Left ventricle myocardium inferior (tissue), 1 donor: ENCODE results near the gene SPTBN4. TPM values are rescaled to one million over a fixed set of nuclear protein-coding genes. Genes with fewer than 3 reads are reported as not detected.

ENCODE experiments used
- DNase-seq: peaks from one replicate; pipeline ENCODE4 v3.0.0-alpha.2; 2020
- H3K27ac ChIP-seq: fragments of 200-600 bp; replicated peaks from 2 replicates; pipeline ENCODE4 v1.8.0; 2021
- H3K27me3 ChIP-seq: fragments of 200-600 bp; 2 replicates; pipeline ENCODE4 v1.8.0; 2021; ENCODE audit warnings: low read depth
- H3K36me3 ChIP-seq: fragments of 200-600 bp; 2 replicates; pipeline ENCODE4 v1.8.0; 2021
- H3K4me1 ChIP-seq: fragments of 200-600 bp; 2 replicates; pipeline ENCODE4 v1.8.0; 2021
- H3K4me3 ChIP-seq: fragments of 200-600 bp; 2 replicates; pipeline ENCODE4 v1.8.0; 2021; ENCODE audit warnings: mild to moderate bottlenecking, moderate library complexity
- H3K9me3 ChIP-seq: fragments of 200-600 bp; replicated peaks from 2 replicates; pipeline ENCODE4 v1.8.0; 2021
- intact Hi-C: fragments of 100-400 bp; cut with micrococcal nuclease; formaldehyde crosslinking; loops from one replicate; pipeline ENCODE4 v1.11.0; 2022
- total RNA-seq: library from RNA; stranded (reverse); fragmentation: NEBNext Ultra II Directional; extraction: Animal tissue kit (Norgen Biotek cat#: 25700); gene quantifications from one replicate; pipeline ENCODE4 v1.2.1, GENCODE V29; 2021
- TF ChIP-seq, protein P1 (sequence below): fragments of 200-600 bp; IDR thresholded peaks from 2 replicates; pipeline ENCODE4 v1.8.0; 2021; ENCODE audit warnings: antibody characterized with exemption, mild to moderate bottlenecking, borderline replicate concordance
- donor health status: DM: no; HTN: yes; CAD: no; lungs with severe emphysema.

SPTBN4 gene
- total RNA-seq, 1 donor from 2014 or later = 6.1 TPM

GRCh38 chr19:40464059-40465024 is 2.5 kb upstream of the SPTBN4 start:
- Histone ChIP-seq H3K4me3 (peak overlapping the region; percentile 75), H3K4me1 (peaks cover 46% of the 10 kb centered on the region), H3K27me3 (peaks cover 5% of the 10 kb centered on the region), H3K27ac (peak overlapping the region; percentile 89), H3K9me3 (no peaks in the 10 kb centered on the region), H3K36me3 (no peaks in the 10 kb centered on the region)
- intact Hi-C loops = no loop called here
- peak; percentile 78 for DNase-seq
- TF ChIP-seq, protein P1, sequence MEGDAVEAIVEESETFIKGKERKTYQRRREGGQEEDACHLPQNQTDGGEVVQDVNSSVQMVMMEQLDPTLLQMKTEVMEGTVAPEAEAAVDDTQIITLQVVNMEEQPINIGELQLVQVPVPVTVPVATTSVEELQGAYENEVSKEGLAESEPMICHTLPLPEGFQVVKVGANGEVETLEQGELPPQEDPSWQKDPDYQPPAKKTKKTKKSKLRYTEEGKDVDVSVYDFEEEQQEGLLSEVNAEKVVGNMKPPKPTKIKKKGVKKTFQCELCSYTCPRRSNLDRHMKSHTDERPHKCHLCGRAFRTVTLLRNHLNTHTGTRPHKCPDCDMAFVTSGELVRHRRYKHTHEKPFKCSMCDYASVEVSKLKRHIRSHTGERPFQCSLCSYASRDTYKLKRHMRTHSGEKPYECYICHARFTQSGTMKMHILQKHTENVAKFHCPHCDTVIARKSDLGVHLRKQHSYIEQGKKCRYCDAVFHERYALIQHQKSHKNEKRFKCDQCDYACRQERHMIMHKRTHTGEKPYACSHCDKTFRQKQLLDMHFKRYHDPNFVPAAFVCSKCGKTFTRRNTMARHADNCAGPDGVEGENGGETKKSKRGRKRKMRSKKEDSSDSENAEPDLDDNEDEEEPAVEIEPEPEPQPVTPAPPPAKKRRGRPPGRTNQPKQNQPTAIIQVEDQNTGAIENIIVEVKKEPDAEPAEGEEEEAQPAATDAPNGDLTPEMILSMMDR = peak; percentile 84

- Histone ChIP-seq H3K4me1 (peaks cover 46% of the 10 kb centered on the region), H3K27me3 (peaks cover 5% of the 10 kb centered on the region), H3K27ac (peak overlapping the region; percentile 89), H3K4me3 (peak overlapping the region; percentile 75), H3K9me3 (no peaks in the 10 kb centered on the region), H3K36me3 (no peaks in the 10 kb centered on the region)
- intact Hi-C loops = no loop called here
- no peak for DNase-seq
- TF ChIP-seq, protein P1 = no peak
Measured at GRCh38 chr19:40465025-40465556, 1.7 kb upstream of the SPTBN4 start.

DNA sequence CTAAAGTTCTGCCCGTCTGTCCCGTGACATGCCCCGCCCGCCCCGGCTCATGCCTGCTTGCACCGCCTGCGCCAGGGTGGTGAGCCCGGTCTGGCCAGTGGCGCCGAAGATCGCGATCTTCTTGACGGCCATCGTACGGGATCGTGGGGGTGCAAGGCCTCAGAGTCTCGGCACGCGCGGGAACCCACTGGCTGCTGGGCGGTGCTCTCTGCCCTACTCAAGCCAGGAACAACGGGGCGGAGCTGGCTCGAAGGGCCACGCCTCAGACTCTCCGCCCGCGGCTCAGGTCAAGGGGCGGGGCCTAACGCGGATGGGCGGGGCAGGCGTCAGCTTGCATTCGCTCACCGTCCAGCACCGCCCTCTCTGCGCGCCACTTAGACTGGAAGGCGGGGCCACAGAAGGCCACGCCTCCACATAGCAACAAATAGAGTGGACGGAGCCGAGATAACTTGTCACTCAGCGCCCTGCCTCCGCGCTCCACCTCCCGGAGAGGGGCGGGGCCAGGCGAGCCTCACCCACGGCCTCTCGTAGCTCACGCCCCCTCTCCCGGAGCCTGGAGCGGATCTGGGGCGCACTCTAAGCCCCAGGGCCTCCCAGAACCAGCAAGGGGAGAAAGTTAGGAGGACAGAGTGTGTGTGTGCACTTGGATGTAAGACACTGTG is 1.1 kb upstream of the SPTBN4 start, which contains the start of gene BLVRB:
Gene BLVRB, minus strand, starts transcription at position 189 of the 662 bp plus-strand sequence. Its CDS starts 57 bp downstream, at position 132.
- H3K4me3 ChIP-seq = peak within 1 kb of the TSS; percentile 75
- H3K9me3 ChIP-seq = no peaks in the 10 kb centered on the region
- TF ChIP-seq, protein P1 = no peak
- H3K36me3 ChIP-seq = no peaks in the 10 kb centered on the region
- peaks cover 5% of the 10 kb centered on the region for H3K27me3 ChIP-seq
- H3K27ac ChIP-seq = peak within 1 kb of the TSS; percentile 89
- peak; percentile 100 for DNase-seq
- peaks cover 44% of the 10 kb centered on the region for H3K4me1 ChIP-seq
- intact Hi-C loops = no loop called here

- TF ChIP-seq, protein P1 = no peak
- Histone ChIP-seq H3K4me3 (peak overlapping the region; percentile 75), H3K27me3 (peaks cover 5% of the 10 kb centered on the region), H3K27ac (peak overlapping the region; percentile 84), H3K4me1 (peaks cover 37% of the 10 kb centered on the region), H3K9me3 (no peaks in the 10 kb centered on the region), H3K36me3 (no peaks in the 10 kb centered on the region)
- intact Hi-C loops = no loop called here
- DNase-seq = no peak
Measured at GRCh38 chr19:40466219-40466984, 399 bp upstream of the SPTBN4 start.

GRCh38 chr19:40469011-40469410 is 2.2 kb downstream of the SPTBN4 start:
- TF ChIP-seq, protein P1 = no peak
- Histone ChIP-seq H3K4me3 (no peak overlapping the region), H3K4me1 (peaks cover 30% of the 10 kb centered on the region), H3K27ac (no peak overlapping the region), H3K36me3 (no peaks in the 10 kb centered on the region), H3K27me3 (peaks cover 5% of the 10 kb centered on the region), H3K9me3 (no peaks in the 10 kb centered on the region)
- intact Hi-C loops = no loop called here
- DNase-seq = no peak
